SK-MEL-5 (cell line): Measurements from ENCODE around the gene STIM1. TPM values are rescaled to one million over a fixed set of nuclear protein-coding genes. Genes with fewer than 3 reads are reported as not detected.
"Not testable (repeated sequence)": the region's sequence is repeated elsewhere in the genome, so short reads cannot be mapped to it uniquely, and the experiment has no call there.

Experiments
- DNase-seq: peaks from one replicate; pipeline ENCODE4 v3.0.0-alpha.2; 2016; ENCODE audit warnings: low read depth, low spot score
- in situ Hi-C: cut with HindIII; loops from 2 replicates; pipeline ENCODE4 v1.10.0; 2016; ENCODE audit warnings: low sequenced_read_pairs, high pct_unique_total_duplicates, low pct_unique_long_range_greater_than_20kb
- total RNA-seq: library from RNA; depleted of rRNA; stranded (reverse); fragments of >200 nt; shearing (Covaris generic); gene quantifications from 2 replicates; pipeline ENCODE4 v1.2.3, GENCODE V29; 2014

The STIM1 gene
- total RNA-seq, 1 experiment from 2014 or later, result 25.7 TPM

DNA sequence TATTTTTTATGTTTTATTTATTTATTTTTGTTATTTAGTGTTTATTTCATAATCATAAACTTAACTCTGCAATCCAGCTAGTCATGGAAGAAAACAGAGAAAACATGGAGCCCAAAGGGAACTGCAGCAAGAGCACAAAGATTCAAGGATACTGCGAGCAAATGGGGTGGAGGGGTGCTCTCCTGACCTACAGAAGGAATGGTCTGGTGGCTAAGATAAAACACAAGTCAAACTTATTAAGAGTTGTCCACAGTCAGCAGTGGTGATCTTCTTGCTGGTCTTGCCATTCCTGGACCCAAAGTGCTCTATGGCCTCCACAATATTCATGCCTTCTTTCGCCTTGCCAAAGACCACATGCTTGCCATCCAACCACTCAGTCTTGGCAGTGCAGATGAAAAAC, 36.7 kb downstream of the STIM1 start:
- DNase-seq, result no peak
- in situ Hi-C loops, result no loop called here

- in situ Hi-C loops, result no loop called here
- no peak for DNase-seq
Measured at GRCh38 chr11:3893311-3893710, 37.8 kb downstream of the STIM1 start.

- DNase-seq, result no peak
- in situ Hi-C loops, result no loop called here
Measured at GRCh38 chr11:3894128-3894731, 38.8 kb downstream of the STIM1 start.

DNA sequence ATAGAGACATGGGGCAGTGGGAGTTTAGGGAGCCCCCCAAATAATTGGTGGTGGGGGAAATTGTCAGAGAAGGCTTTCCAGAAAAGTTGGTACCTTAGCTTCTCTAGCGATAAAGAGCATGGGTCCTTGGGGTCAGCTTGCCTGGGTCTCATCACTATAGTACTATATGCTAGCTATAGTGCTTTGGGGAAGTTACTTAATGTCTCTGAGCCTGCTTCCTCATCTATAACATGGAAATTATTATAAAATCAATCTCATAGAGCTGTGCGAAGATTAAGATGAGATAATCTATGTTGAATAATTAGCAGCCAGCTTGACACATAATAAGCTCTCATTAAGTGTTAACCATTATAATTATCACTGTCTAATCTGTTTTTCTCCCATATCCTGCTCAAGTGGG, 41.2 kb downstream of the STIM1 start:
- no peak for DNase-seq
- in situ Hi-C loops, result no loop called here

- in situ Hi-C loops, DNase-seq: not testable (repeated sequence)
Measured at GRCh38 chr11:3900230-3900629, 44.8 kb downstream of the STIM1 start.

DNA sequence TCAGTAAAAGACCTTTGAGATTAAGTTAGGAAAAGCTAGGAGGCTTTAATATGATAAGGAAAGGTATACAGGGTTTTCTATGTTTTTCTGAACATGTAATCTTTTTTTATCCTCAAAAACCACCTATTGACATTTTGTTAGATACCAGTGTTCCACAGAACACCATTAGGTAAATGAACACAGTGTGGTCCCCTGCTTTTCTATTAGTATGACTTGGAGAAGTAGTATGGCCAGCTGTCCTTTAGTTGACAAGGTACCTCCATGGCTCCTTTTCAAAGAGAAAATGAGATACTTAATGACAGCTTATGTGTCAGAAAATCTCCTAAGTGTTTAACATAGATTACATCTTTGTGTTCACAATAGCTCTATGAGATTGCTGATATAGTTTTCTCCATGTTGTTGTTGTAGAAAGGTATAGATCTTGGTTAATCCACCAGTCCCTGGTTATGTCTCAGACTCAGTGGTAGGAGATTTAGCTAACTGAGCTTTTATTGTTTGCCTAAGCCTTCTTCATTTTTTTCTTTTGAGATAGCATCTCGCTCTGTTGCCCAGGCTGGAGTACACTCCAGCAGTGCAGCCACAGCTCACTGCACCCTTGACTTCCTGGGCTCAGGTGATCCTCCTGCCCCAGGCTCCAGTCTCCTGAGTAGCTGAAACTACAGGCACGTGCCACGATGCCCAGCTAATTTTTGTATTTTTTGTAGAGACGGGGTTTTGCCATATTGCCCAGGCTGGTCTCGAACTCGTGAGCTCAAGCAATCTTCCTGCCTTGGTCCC, 46.0 kb downstream of the STIM1 start:
- in situ Hi-C loops, result no loop called here
- no peak for DNase-seq

- in situ Hi-C loops, result no loop called here
- no peak for DNase-seq
Measured at GRCh38 chr11:3902441-3902840, 47.0 kb downstream of the STIM1 start.

DNA sequence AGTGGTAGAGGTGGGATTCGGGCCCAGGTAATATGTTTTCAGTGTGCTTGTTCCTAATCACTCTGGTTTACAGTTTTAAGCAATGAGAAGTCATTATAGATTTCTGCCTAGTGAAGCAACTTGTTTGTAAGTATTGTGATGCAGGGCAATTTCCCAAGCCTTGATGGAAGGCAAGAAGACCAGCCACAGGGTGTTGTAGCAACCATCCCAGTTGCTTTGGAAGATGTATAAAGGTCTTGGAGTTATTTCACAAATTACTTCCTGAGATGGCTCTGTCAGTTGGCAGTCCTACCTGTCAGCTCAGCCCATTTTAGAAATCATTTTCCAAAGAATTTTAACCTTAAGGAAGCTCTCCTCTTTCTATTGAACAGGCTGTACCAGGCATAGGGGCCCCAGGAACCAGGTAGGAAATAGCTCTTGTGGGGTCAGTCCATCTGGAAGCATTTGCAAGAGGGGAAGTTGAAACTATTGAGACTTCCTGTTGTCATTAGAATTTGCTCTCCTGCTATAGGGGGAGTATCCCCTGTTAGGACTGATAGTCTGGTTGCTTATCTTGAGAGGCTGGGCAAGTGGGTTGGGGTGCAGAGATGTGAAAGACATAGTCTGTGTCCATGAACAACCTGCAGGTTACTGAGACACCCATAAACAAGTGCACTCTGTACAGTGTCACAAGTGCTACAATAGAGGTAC, 47.9 kb downstream of the STIM1 start:
- DNase-seq, result no peak
- in situ Hi-C loops, result no loop called here

- in situ Hi-C loops, result no loop called here
- DNase-seq, result no peak
Measured at GRCh38 chr11:3904228-3904627, 48.8 kb downstream of the STIM1 start.

DNA sequence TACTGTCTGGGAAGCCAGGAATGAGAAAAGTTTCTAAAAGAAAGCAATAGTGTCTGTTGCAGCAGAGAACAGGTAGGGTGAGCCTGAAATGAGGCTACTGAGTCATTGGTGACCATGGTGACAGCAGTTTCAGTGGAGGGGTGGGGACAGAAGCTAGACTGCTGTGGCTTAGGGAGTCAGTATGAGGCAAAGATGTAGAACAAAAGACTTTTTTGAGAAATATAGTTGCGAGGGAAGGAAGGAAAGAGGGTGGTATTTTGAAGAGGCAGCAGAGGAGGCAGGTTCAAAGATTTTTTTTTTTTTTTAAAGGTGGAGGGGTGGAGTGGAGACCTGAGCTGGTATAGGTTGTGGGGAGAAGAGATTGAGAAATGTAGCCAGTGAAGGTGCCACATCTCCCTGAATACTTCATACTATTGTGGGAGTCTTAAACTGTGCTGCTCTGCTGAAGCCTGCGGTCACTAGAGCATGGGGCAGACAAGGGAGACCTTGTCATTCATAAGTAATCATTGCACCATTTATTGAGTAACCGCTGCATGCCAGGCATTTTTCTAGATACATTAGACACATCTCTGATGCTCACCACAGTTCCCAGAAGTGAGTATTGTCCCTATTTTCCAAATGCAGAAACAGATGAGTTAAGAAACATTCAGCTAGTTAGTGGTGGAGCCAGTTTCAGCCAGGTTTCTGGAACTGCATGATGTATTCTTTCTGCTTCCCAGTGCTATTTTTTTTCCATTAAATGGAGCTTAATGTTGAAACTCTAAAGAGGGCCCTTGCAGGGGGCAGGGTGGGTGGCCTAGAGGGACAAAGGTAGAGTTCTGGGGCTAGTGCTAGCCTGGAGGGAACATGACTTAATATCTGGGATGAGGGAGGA, 49.9 kb downstream of the STIM1 start:
- peak; percentile 93 for DNase-seq
- in situ Hi-C loops, result no loop called here

DNA sequence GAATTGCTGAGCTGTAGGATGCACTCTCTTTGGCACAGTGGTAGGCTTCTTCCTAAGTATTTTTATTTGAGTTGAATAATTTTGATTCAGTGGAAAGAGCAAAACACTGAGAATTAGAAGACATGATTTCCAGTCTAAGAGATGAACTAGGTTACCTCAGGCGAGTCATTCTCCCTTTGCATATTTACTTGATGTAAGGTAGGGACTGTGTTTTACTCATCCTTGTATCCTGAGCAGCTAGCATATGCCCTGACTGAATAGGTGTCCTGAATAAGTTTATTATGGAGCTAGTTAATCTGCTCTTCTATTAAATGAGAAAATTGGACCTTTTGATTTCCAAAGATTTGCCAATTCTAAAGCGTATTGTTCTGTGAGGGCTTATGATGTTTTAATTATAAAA, 50.7 kb downstream of the STIM1 start:
- no peak for DNase-seq
- in situ Hi-C loops, result no loop called here

GRCh38 chr11:3907590-3907989, 52.1 kb downstream of the STIM1 start:
- in situ Hi-C loops, result no loop called here
- no peak for DNase-seq

DNA sequence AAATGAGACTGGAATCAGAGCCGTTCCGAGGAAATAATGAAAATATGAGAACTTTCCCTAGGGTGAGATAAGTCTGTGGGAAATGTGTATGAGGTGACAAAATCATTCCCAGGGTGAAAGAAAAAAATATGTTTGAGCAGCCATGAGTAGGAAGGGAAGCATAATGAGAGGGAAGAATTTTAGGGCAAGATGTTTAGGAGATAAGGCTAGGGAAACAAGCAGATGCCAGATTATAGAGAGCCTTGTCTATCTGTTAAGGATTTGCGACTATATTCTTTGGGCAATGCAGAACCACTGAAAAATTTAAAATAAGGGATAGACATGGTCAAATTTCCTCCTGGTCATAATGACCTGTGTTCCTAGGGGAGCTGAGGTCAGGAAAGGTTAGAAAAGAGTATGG, 54.4 kb downstream of the STIM1 start:
- in situ Hi-C loops, result no loop called here
- no peak for DNase-seq

DNA sequence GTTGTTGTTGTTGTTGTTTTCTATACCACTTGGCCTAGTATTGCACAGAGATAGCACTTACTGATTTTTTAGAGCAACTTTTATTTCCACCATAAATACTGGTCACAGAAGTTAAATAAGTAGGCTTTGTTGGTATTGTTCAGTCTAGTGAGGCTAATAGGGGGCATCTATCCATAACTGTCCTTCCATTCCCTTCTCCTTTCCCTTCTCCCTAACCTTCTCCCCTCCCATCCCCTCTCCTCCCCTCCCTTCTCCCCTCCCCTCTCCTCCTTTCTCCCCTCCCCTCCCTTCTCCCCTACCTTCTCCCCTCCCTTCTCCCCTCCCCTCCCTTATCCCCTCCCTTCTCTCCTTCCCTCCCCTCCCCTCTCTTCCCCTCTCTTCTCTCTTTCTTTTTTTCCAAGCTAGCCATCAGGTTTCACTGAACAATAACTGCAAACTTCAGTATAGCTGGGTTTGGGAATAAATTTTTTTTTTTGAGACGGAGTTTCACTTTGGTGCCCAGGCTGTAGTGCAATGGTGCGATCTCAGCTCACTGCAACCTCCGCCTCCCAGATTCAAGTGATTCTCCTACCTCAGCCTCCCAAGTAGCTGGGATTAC, 56.5 kb downstream of the STIM1 start:
- in situ Hi-C loops, result no loop called here
- no peak for DNase-seq

DNA sequence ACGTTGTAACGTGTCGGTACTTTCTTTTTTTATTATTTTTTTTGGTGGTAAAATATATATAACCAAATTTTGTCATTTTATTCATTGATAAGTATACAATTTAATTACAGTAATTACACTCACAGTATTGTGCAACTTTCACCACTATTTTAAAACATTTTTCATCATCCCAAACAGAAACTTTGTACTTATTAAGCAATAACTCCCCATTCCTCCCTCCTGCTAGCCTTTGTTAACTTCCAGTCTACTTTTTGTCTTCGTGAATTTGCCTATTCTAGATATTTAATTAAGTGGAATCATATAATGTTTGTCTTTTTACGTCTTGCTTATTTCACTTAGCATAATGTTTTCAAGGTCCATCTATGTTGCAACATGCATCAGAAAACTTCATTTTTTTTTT, 58.5 kb downstream of the STIM1 start:
- in situ Hi-C loops, result no loop called here
- no peak for DNase-seq

GRCh38 chr11:3914805-3915204, 59.3 kb downstream of the STIM1 start:
- in situ Hi-C loops, result no loop called here
- DNase-seq, result peak; percentile 23

- no peak for DNase-seq
- in situ Hi-C loops, result no loop called here
Measured at GRCh38 chr11:3916962-3917361, 61.5 kb downstream of the STIM1 start.
